Esophagus squamous epithelium (tissue), 5 donors: ENCODE results near the gene NRARP. TPM values are rescaled to one million over a fixed set of nuclear protein-coding genes. Genes with fewer than 3 reads are reported as not detected.

Experiments used
- DNase-seq: peaks from one replicate; lab custom pipeline; 2025; lab: John Stamatoyannopoulos, UW
- H3K27ac ChIP-seq, 4 donors: fragments of 200-600 bp; sonication (generic); one replicate each; pipeline ENCODE4 v1.5.1; 2016 to 2019; ENCODE audit warnings: mild to moderate bottlenecking in 1 of 4
- H3K27me3 ChIP-seq, 4 donors: fragments of 200-600 bp; sonication (generic); 1 replicate in 3 of 4; 2 replicates in 1 of 4; pipeline versions ENCODE4 v1.5.1 to v1.6.0; 2017 to 2021; ENCODE audit warnings: antibody characterized with exemption in 1 of 4
- H3K36me3 ChIP-seq, 3 donors: fragments of 200-600 bp; sonication (generic); one replicate each; pipeline ENCODE4 v1.5.1; 2016 to 2019
- H3K4me1 ChIP-seq, 3 donors: fragments of 200-600 bp; sonication (generic); one replicate each; pipeline ENCODE4 v1.5.1; 2017 to 2019
- H3K4me3 ChIP-seq, 4 donors: fragments of 200-600 bp; sonication (generic); 1 replicate in 3 of 4; 2 replicates in 1 of 4; pipeline ENCODE4 v1.5.1; 2016 to 2019; ENCODE audit warnings: mild to moderate bottlenecking in 2 of 4, moderate library complexity in 1 of 4
- H3K9me3 ChIP-seq, 3 donors: fragments of 200-600 bp; sonication (generic); one replicate each; pipeline ENCODE4 v1.5.1; 2016 to 2019
- CTCF ChIP-seq, 6 experiments: fragments of 450-650 bp in 4 of 6; fragments of 200-600 bp in 2 of 6; sonication (generic) in 2 of 6; IDR thresholded peaks; one replicate each; pipeline ENCODE4 v1.5.1; 2016 to 2019; ENCODE audit warnings: antibody characterized with exemption in 6 of 6, mild to moderate bottlenecking in 4 of 6, moderate library complexity in 4 of 6
- POLR2A ChIP-seq, 4 donors: fragments of 450-650 bp; IDR thresholded peaks; one replicate each; pipeline ENCODE4 v1.6.1; 2017; ENCODE audit warnings: antibody characterized with exemption in 4 of 4, mild to moderate bottlenecking in 4 of 4, moderate library complexity in 3 of 4
- WGBS, 2 donors: methylation state at CpG; one replicate each; pipeline ENCODE4 v1.1.5; 2018; 5-methylcytosine and 5-hydroxymethylcytosine counted together
- intact Hi-C: fragments of 100-400 bp; cut with DNase I; formaldehyde crosslinking; loops from one replicate; pipeline ENCODE4 v1.15.0; 2022
- total RNA-seq, 4 donors: library from RNA; depleted of rRNA; stranded (reverse); fragments of >200 nt; gene quantifications; one replicate each; pipeline ENCODE4 v1.1.0, GENCODE V29; 2016
- donor health status: DM: yes; HTN: yes; CAD: no.

Gene NRARP
- total RNA-seq, 4 donors from 2014 or later = 19.6 to 33.9 (median 27.5) TPM

- H3K27me3 ChIP-seq = peaks cover 0 to 6% (median 0%) of the 10 kb centered on the region in 4 donors
- H3K9me3 ChIP-seq = no peaks in the 10 kb centered on the region
- no peak for DNase-seq
- peaks cover 0 to under 1% (median 0%) of the 10 kb centered on the region in 3 donors for H3K36me3 ChIP-seq
- intact Hi-C loops = no loop called here
- H3K27ac ChIP-seq = no peak within 1 kb of the TSS
- 47% methylated on average over 3 of the region's 4 CpGs; no CpG with 5 or more reads in 1 of the 2 donors for WGBS, 2 donors
- no peak within 1 kb of the TSS for H3K4me3 ChIP-seq
- TF ChIP-seq CTCF (IDR thresholded peaks at IDR 0.05) = no peak
- no peak for TF ChIP-seq POLR2A (IDR thresholded peaks at IDR 0.05)
- peaks cover 9 to 29% (median 15%) of the 10 kb centered on the region in 3 donors for H3K4me1 ChIP-seq
Measured at GRCh38 chr9:137251194-137251461, 50.9 kb downstream of the NRARP start, which contains the start of gene STPG3. Gene STPG3, plus strand, starts transcription at chr9:137251286. Its CDS starts 1 bp downstream, at chr9:137251287.

- no peaks in the 10 kb centered on the region for H3K9me3 ChIP-seq
- intact Hi-C loops = no loop called here
Measured at GRCh38 chr9:137250329-137251193, 51.5 kb downstream of the NRARP start.

More at GRCh38 chr9:137250329-137251193, 51.5 kb downstream of the NRARP start:
- no peak overlapping the region for H3K4me3 ChIP-seq
- no peak for TF ChIP-seq POLR2A (IDR thresholded peaks at IDR 0.05)
- TF ChIP-seq CTCF (IDR thresholded peaks at IDR 0.05) = no peak
- H3K27me3 ChIP-seq = peaks cover 0 to 6% (median 0%) of the 10 kb centered on the region in 4 donors
- WGBS, 2 donors = 83% methylated on average over 7 of the region's 18 CpGs; no CpG with 5 or more reads in 1 of the 2 donors
- peaks cover 6 to 29% (median 10%) of the 10 kb centered on the region in 3 donors for H3K4me1 ChIP-seq
- no peaks in the 10 kb centered on the region for H3K36me3 ChIP-seq
- DNase-seq = no peak
- no peak overlapping the region for H3K27ac ChIP-seq

Other genes with a start within 250 kb of the NRARP start
- 1 to 10 TPM in 2 of 4 donors, under 1 TPM in 2; 0.47 to 1.3 (median 0.86) TPM for gene ENTPD2, start 248.2 kb downstream of the NRARP start, total RNA-seq
- 10 to 100 TPM in 3 of 4 donors, 1 to 10 TPM in 1; 8.2 to 21.2 (median 14.7) TPM for gene SAPCD2, start 231.7 kb downstream of the NRARP start, total RNA-seq
- gene UAP1L1, start 224.8 kb downstream of the NRARP start, total RNA-seq = 1 to 10 TPM; 2.2 to 4.7 (median 3.7) TPM
- gene MAN1B1, start 215.3 kb downstream of the NRARP start, total RNA-seq = 10 to 100 TPM; 25.6 to 50.9 (median 39.4) TPM
- 100 to 1,000 TPM in 1 of 4 donors, 10 to 100 TPM in 3; 41.1 to 109 (median 62.4) TPM for gene DPP7, start 187.5 kb downstream of the NRARP start, total RNA-seq
- gene GRIN1, start 163.1 kb downstream of the NRARP start, total RNA-seq = under 1 TPM in 1 of 4 donors, not detected in 3; 0.38 TPM
- 1 to 10 TPM in 1 of 4 donors, under 1 TPM in 2, not detected in 1; 0.82 to 3.7 (median 0.95) TPM for gene LRRC26, start 132.2 kb downstream of the NRARP start, total RNA-seq
- not detected for gene TMEM210, start 130.2 kb downstream of the NRARP start, total RNA-seq
- gene ANAPC2, start 113.7 kb downstream of the NRARP start, total RNA-seq = 10 to 100 TPM; 14.0 to 34.1 (median 25.1) TPM
- gene SSNA1, start 113.6 kb downstream of the NRARP start, total RNA-seq = 100 to 1,000 TPM in 2 of 4 donors, 10 to 100 TPM in 2; 67.1 to 124 (median 96.7) TPM
- 10 to 100 TPM; 13.0 to 34.2 (median 15.8) TPM for gene TPRN, start 101.5 kb downstream of the NRARP start, total RNA-seq
- 10 to 100 TPM; 19.4 to 29.6 (median 25.4) TPM for gene TMEM203, start 96.6 kb downstream of the NRARP start, total RNA-seq
- 10 to 100 TPM in 1 of 4 donors, 1 to 10 TPM in 3; 5.3 to 11.2 (median 7.7) TPM for gene NDOR1, start 96.6 kb downstream of the NRARP start, total RNA-seq
- gene RNF208, start 80.0 kb downstream of the NRARP start, total RNA-seq = 1 to 10 TPM; 2.3 to 3.2 (median 2.5) TPM
- 100 to 1,000 TPM; 114 to 301 (median 152) TPM for gene CYSRT1, start 77.1 kb downstream of the NRARP start, total RNA-seq
- 1 to 10 TPM; 1.2 to 5.2 (median 3.0) TPM for gene RNF224, start 74.8 kb downstream of the NRARP start, total RNA-seq
- 1 to 10 TPM in 1 of 4 donors, under 1 TPM in 2, not detected in 1; 0.11 to 1.7 (median 0.38) TPM for gene SLC34A3, start 71.4 kb downstream of the NRARP start, total RNA-seq
- gene TUBB4B, start 61.0 kb downstream of the NRARP start, total RNA-seq = 100 to 1,000 TPM; 367 to 753 (median 540) TPM
- not detected for gene STPG3, start 51.0 kb downstream of the NRARP start, total RNA-seq
- gene NELFB, start 46.9 kb downstream of the NRARP start, total RNA-seq = 10 to 100 TPM; 26.1 to 41.4 (median 35.2) TPM
- 10 to 100 TPM in 3 of 4 donors, 1 to 10 TPM in 1; 8.8 to 17.5 (median 13.5) TPM for gene TOR4A, start 24.5 kb downstream of the NRARP start, total RNA-seq
- 10 to 100 TPM in 2 of 4 donors, 1 to 10 TPM in 2; 2.8 to 16.8 (median 9.1) TPM for gene EXD3, start 120.9 kb upstream of the NRARP start, total RNA-seq
- 1 to 10 TPM; 2.1 to 7.4 (median 4.8) TPM for gene NOXA1, start 121.1 kb upstream of the NRARP start, total RNA-seq
- not detected for gene ENTPD8, start 139.1 kb upstream of the NRARP start, total RNA-seq
- gene NSMF, start 157.1 kb upstream of the NRARP start, total RNA-seq = 10 to 100 TPM; 16.2 to 38.1 (median 20.6) TPM
- gene PNPLA7, start 248.1 kb upstream of the NRARP start, total RNA-seq = 1 to 10 TPM in 2 of 4 donors, under 1 TPM in 2; 0.61 to 3.4 (median 0.91) TPM
- 10 to 100 TPM; 31.6 to 48.6 (median 37.1) TPM for gene MRPL41, start 249.6 kb upstream of the NRARP start, total RNA-seq